Astrocyte (in vitro differentiated cells and primary cell): ENCODE data around the gene SDK1. TPM values are rescaled to one million over a fixed set of nuclear protein-coding genes. Genes with fewer than 3 reads are reported as not detected.

Experiments used
- DNase-seq: peaks from one replicate; pipeline ENCODE4 v3.0.0-alpha.2; 2010; ENCODE audit warnings: low read depth
- FAIRE-seq: peaks from 2 replicates; lab custom pipeline; 2011; peaks lifted over from hg19 to GRCh38; lab: Jason Lieb, UNC
- H2AFZ ChIP-seq: 2 replicates; pipeline ENCODE4 v1.6.0; 2012; ENCODE audit warnings: low read depth, low read length, inconsistent platforms
- H3K27ac ChIP-seq: 2 replicates; pipeline ENCODE4 v1.5.1; 2011; ENCODE audit warnings: low read depth, low read length, inconsistent platforms
- H3K27me3 ChIP-seq: 2 replicates; pipeline ENCODE4 v1.6.0; 2011; ENCODE audit warnings: low read length, inconsistent platforms; ENCODE audit not compliant: insufficient read depth
- H3K36me3 ChIP-seq: 2 replicates; pipeline ENCODE4 v1.5.1; 2011; ENCODE audit warnings: low read length, inconsistent platforms; ENCODE audit not compliant: insufficient read depth
- H3K4me1 ChIP-seq: 2 replicates; pipeline ENCODE4 v1.5.1; 2011; ENCODE audit warnings: low read length, inconsistent platforms; ENCODE audit not compliant: insufficient read depth
- H3K4me2 ChIP-seq: 2 replicates; pipeline ENCODE4 v1.6.0; 2012; ENCODE audit warnings: low read length, inconsistent platforms
- H3K4me3 ChIP-seq: 2 replicates; pipeline ENCODE4 v1.5.1; 2011; ENCODE audit warnings: low read depth, mild to moderate bottlenecking, low read length, inconsistent platforms; ENCODE audit not compliant: insufficient read depth
- H3K79me2 ChIP-seq: 2 replicates; pipeline ENCODE4 v1.6.0; 2012; ENCODE audit warnings: mild to moderate bottlenecking, low read length, inconsistent platforms; ENCODE audit not compliant: insufficient read depth
- H3K9ac ChIP-seq: 2 replicates; pipeline ENCODE4 v1.6.0; 2012; ENCODE audit warnings: mild to moderate bottlenecking, low read length, inconsistent platforms
- H3K9me3 ChIP-seq: 2 replicates; pipeline ENCODE4 v1.5.1; 2012; ENCODE audit warnings: low read depth, mild to moderate bottlenecking, low read length, inconsistent platforms; ENCODE audit not compliant: insufficient read depth
- H4K20me1 ChIP-seq: 2 replicates; pipeline ENCODE4 v1.6.0; 2012; ENCODE audit warnings: low read length, inconsistent platforms; ENCODE audit not compliant: insufficient read depth
- H3K27ac Mint-ChIP-seq: one replicate; pipeline ENCODE4 v1.8.0; 2021; ENCODE audit warnings: mild to moderate bottlenecking, mixed read lengths; ENCODE audit not compliant: unreplicated experiment
- H3K27me3 Mint-ChIP-seq: one replicate; pipeline ENCODE4 v1.8.0; 2021; ENCODE audit warnings: low read depth, mixed read lengths; ENCODE audit not compliant: unreplicated experiment
- H3K36me3 Mint-ChIP-seq: one replicate; pipeline ENCODE4 v1.8.0; 2021; ENCODE audit warnings: low read depth, mixed read lengths; ENCODE audit not compliant: unreplicated experiment
- H3K4me1 Mint-ChIP-seq: one replicate; pipeline ENCODE4 v1.8.0; 2021; ENCODE audit warnings: low read depth, mixed read lengths; ENCODE audit not compliant: unreplicated experiment
- H3K4me3 Mint-ChIP-seq: one replicate; pipeline ENCODE4 v1.8.0; 2021; ENCODE audit warnings: mild to moderate bottlenecking, moderate library complexity, mixed read lengths; ENCODE audit not compliant: unreplicated experiment
- H3K9me3 Mint-ChIP-seq: one replicate; pipeline ENCODE4 v1.8.0; 2021; ENCODE audit warnings: mild to moderate bottlenecking, mixed read lengths; ENCODE audit not compliant: unreplicated experiment
- EZH2 ChIP-seq: IDR thresholded peaks from 2 replicates; pipeline ENCODE4 v1.6.1; 2012; ENCODE audit warnings: mild to moderate bottlenecking, low read length, inconsistent platforms; ENCODE audit not compliant: insufficient read depth
- total RNA-seq: library from RNA; stranded (reverse); gene quantifications from 2 replicates; pipeline ENCODE4 v1.2.1, GENCODE V29; 2021
- TF ChIP-seq, protein P1 (sequence below): IDR thresholded peaks from 2 replicates; pipeline ENCODE4 v1.5.1; 2011; ENCODE audit warnings: low read depth, mild to moderate bottlenecking, inconsistent platforms, low read length, moderate library complexity; ENCODE audit not compliant: insufficient read depth

SDK1 gene
- total RNA-seq, 1 donor from 2014 or later, result 4.2 TPM

DNA sequence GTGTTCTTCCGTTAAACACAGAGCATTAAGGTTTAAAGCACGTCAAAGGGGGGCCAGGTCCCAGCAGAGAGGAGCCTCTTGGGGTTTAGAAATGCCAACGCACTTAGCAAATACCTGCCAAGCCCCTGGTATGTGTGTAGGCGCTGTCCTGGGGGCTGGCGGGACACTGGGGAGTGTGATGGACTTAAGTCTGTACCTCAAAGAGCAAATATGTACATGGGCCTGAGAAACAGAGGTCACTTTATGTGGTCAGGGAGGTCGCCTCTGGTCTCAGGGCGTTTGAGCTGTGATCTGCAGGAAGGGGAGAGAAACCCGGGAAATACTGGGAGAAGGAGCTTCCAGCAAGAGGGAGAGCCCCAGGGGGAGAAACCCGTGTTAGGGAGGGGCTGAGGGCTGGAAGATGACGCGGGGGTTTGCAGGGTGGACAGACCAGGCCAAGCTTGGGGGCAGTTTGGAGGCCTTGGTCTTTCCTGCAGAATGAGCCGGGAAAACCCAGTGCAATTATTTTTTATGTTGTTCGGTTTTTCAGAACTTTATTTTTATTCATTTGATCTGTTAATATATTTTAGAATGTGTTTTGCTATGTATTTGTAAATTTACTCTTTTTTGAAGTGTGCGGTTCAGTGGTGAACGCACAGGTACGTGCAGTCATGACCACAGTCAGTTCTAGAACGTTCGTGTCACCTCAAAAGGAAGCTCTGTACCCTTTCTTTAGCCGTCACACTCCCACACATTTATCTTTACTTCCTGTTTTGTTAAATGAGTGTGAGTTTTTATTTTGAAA is 939.7 kb downstream of the SDK1 start:
- peaks cover 14% of the 10 kb centered on the region for H3K27me3 Mint-ChIP-seq
- Histone ChIP-seq H3K4me1 (no peaks in the 10 kb centered on the region), H3K9me3 (peaks cover 2% of the 10 kb centered on the region), H3K36me3 (no peaks in the 10 kb centered on the region), H3K4me3 (no peak overlapping the region), H3K9ac (no peak overlapping the region), H4K20me1 (no peaks in the 10 kb centered on the region), H3K27ac (no peak overlapping the region), H3K79me2 (no peaks in the 10 kb centered on the region), H2AFZ (no peak overlapping the region), H3K27me3 (no peaks in the 10 kb centered on the region), H3K4me2 (no peak overlapping the region)
- H3K27ac Mint-ChIP-seq, result no peak overlapping the region
- FAIRE-seq, result no peak
- H3K4me3 Mint-ChIP-seq, result no peak overlapping the region
- DNase-seq, result no peak
- H3K4me1 Mint-ChIP-seq, result peaks cover 13% of the 10 kb centered on the region
- peaks cover 16% of the 10 kb centered on the region for H3K9me3 Mint-ChIP-seq
- peaks cover 10% of the 10 kb centered on the region for H3K36me3 Mint-ChIP-seq
- TF ChIP-seq EZH2, result no peak
- TF ChIP-seq, protein P1, sequence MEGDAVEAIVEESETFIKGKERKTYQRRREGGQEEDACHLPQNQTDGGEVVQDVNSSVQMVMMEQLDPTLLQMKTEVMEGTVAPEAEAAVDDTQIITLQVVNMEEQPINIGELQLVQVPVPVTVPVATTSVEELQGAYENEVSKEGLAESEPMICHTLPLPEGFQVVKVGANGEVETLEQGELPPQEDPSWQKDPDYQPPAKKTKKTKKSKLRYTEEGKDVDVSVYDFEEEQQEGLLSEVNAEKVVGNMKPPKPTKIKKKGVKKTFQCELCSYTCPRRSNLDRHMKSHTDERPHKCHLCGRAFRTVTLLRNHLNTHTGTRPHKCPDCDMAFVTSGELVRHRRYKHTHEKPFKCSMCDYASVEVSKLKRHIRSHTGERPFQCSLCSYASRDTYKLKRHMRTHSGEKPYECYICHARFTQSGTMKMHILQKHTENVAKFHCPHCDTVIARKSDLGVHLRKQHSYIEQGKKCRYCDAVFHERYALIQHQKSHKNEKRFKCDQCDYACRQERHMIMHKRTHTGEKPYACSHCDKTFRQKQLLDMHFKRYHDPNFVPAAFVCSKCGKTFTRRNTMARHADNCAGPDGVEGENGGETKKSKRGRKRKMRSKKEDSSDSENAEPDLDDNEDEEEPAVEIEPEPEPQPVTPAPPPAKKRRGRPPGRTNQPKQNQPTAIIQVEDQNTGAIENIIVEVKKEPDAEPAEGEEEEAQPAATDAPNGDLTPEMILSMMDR, result no peak

DNA sequence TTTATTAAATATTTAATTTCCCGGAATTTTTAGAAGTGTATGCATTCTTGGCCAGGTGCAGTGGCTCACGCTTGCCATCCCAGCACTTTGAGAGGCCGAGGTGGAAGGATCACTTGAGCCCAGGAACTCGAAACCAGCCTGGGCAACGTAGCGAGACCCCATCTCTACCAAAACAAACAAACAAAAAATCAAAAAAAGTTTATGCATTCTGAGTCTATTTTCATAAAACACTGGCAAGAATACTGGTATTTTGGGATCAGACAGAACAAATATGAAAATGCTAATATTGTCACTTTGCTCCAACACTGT is 940.2 kb downstream of the SDK1 start:
- Histone ChIP-seq H4K20me1 (no peaks in the 10 kb centered on the region), H3K27ac (no peak overlapping the region), H3K79me2 (no peaks in the 10 kb centered on the region), H2AFZ (no peak overlapping the region), H3K4me2 (no peak overlapping the region), H3K9me3 (peaks cover 2% of the 10 kb centered on the region), H3K9ac (no peak overlapping the region), H3K4me1 (no peaks in the 10 kb centered on the region), H3K27me3 (no peaks in the 10 kb centered on the region), H3K36me3 (no peaks in the 10 kb centered on the region), H3K4me3 (no peak overlapping the region)
- Mint-ChIP-seq H3K36me3 (peaks cover 10% of the 10 kb centered on the region), H3K27me3 (peaks cover 9% of the 10 kb centered on the region), H3K9me3 (peaks cover 16% of the 10 kb centered on the region), H3K4me3 (no peak overlapping the region), H3K4me1 (peaks cover 16% of the 10 kb centered on the region), H3K27ac (no peak overlapping the region)
- DNase-seq (no peak), FAIRE-seq (no peak)
- no peak for TF ChIP-seq EZH2

- Histone ChIP-seq H3K9me3 (peaks cover 2% of the 10 kb centered on the region), H3K27me3 (no peaks in the 10 kb centered on the region), H3K36me3 (no peaks in the 10 kb centered on the region), H3K4me3 (no peak overlapping the region), H3K79me2 (no peaks in the 10 kb centered on the region), H4K20me1 (no peaks in the 10 kb centered on the region), H3K4me2 (no peak overlapping the region), H2AFZ (no peak overlapping the region), H3K9ac (no peak overlapping the region), H3K4me1 (no peaks in the 10 kb centered on the region), H3K27ac (no peak overlapping the region)
- FAIRE-seq (no peak), DNase-seq (no peak)
- Mint-ChIP-seq H3K4me1 (peaks cover 16% of the 10 kb centered on the region), H3K27ac (no peak overlapping the region), H3K4me3 (no peak overlapping the region), H3K27me3 (peaks cover 5% of the 10 kb centered on the region), H3K36me3 (peaks cover 10% of the 10 kb centered on the region), H3K9me3 (peaks cover 16% of the 10 kb centered on the region)
- TF ChIP-seq, protein P1, result no peak
- no peak for TF ChIP-seq EZH2
These were observed 940.7 kb downstream of the SDK1 start for GRCh38 chr7:4241791-4242190.
